Endothelial cell of umbilical vein (primary cell): Measurements from ENCODE around the gene EIF4A3. TPM values are rescaled to one million over a fixed set of nuclear protein-coding genes. Genes with fewer than 3 reads are reported as not detected.

Experiments
- BruUV-seq: library from RNA; stranded (reverse); fragments of 400-500 nt; replicated peaks from 2 replicates; lab custom pipeline; 2021; lab: Mats Ljungman, UMichigan
- CTCF ChIA-PET: fragments of 300-600, 350-600 bp; sonication (Branson Sonifier 250); formaldehyde crosslinking; loops from one replicate; lab custom pipeline; 2021; ENCODE audit warnings: antibody characterized with exemption, inconsistent platforms; lab: Charles Lee
- POLR2A ChIA-PET: fragments of 300-600, 350-600 bp; sonication (Branson Sonifier 250); formaldehyde crosslinking; loops from one replicate; lab custom pipeline; 2021; ENCODE audit warnings: antibody characterized with exemption, inconsistent platforms; lab: Charles Lee
- DNase-seq: peaks from one replicate; pipeline ENCODE4 v3.0.0-alpha.2; 2011; ENCODE audit warnings: low read depth, low spot score
- FAIRE-seq: peaks from 2 replicates; lab custom pipeline; 2011; peaks lifted over from hg19 to GRCh38; lab: Jason Lieb, UNC
- H2AFZ ChIP-seq: 2 replicates; pipeline ENCODE4 v1.6.0; 2012; ENCODE audit warnings: low read depth, low read length, control low read depth, inconsistent platforms
- H3K27ac ChIP-seq: 2 replicates; pipeline ENCODE4 v1.5.1; 2011; ENCODE audit warnings: low read depth, mild to moderate bottlenecking, control low read depth, low read length, moderate library complexity; ENCODE audit not compliant: insufficient read depth
- H3K27me3 ChIP-seq, 2 experiments: 2 replicates each; pipeline versions ENCODE4 v1.6.0 to v1.6.1; 2011; ENCODE audit warnings: low read length in 2 of 2, mixed read lengths in 1 of 2; ENCODE audit not compliant: control insufficient read depth in 2 of 2, insufficient read depth in 2 of 2
- H3K36me3 ChIP-seq, 2 experiments: 2 replicates in 1 of 2; 3 replicates in 1 of 2; pipeline ENCODE4 v1.5.1; 2011; ENCODE audit warnings: low read length in 2 of 2, mild to moderate bottlenecking in 1 of 2, moderate library complexity in 1 of 2; ENCODE audit not compliant: control insufficient read depth in 2 of 2, insufficient read depth in 2 of 2; ENCODE audit errors: extremely low read depth in 1 of 2
- H3K4me1 ChIP-seq: 3 replicates; pipeline ENCODE4 v1.5.1; 2011; ENCODE audit warnings: mild to moderate bottlenecking, low read length; ENCODE audit not compliant: control insufficient read depth, insufficient read depth; ENCODE audit errors: extremely low read depth
- H3K4me2 ChIP-seq: 2 replicates; pipeline ENCODE4 v1.6.1; 2011; ENCODE audit warnings: low read length, control low read depth, mixed read lengths; ENCODE audit not compliant: insufficient read depth
- H3K4me3 ChIP-seq, 3 experiments: fragments of 200-600 bp in 1 of 3; sonication (generic), shearing (Covaris generic) in 1 of 3; replicated peaks in 1 of 3; 2 replicates each; pipeline ENCODE4 v1.5.1; 2011 to 2016; ENCODE audit warnings: control low read depth in 3 of 3, low read length in 3 of 3, mild to moderate bottlenecking in 2 of 3, inconsistent platforms in 1 of 3, low read depth in 1 of 3, moderate library complexity in 1 of 3; ENCODE audit not compliant: insufficient read depth in 1 of 3
- H3K79me2 ChIP-seq: 2 replicates; pipeline ENCODE4 v1.6.0; 2012; ENCODE audit warnings: low read length, inconsistent platforms; ENCODE audit not compliant: control insufficient read depth, insufficient read depth
- H3K9ac ChIP-seq: replicated peaks from 2 replicates; pipeline ENCODE3; 2011; ENCODE audit warnings: low read length, control low read depth; ENCODE audit not compliant: insufficient read depth; ENCODE audit errors: extremely low read depth
- H3K9me1 ChIP-seq: replicated peaks from 3 replicates; pipeline ENCODE4 v1.6.0; 2011; ENCODE audit warnings: mild to moderate bottlenecking, low read length; ENCODE audit not compliant: control insufficient read depth, insufficient read depth; ENCODE audit errors: extremely low read depth
- H3K9me3 ChIP-seq: replicated peaks from 2 replicates; pipeline ENCODE4 v1.5.1; 2012; ENCODE audit warnings: low read length, inconsistent platforms; ENCODE audit not compliant: control insufficient read depth, insufficient read depth
- H4K20me1 ChIP-seq: replicated peaks from 2 replicates; pipeline ENCODE3; 2011; ENCODE audit warnings: mild to moderate bottlenecking, low read length; ENCODE audit not compliant: control insufficient read depth, insufficient read depth; ENCODE audit errors: extremely low read depth
- CTCF ChIP-seq, 2 donors: IDR thresholded peaks; 1 replicate in 1 of 2; 2 replicates in 1 of 2; pipeline ENCODE4 v1.5.1; 2011; ENCODE audit warnings: low read length in 2 of 2, mild to moderate bottlenecking in 2 of 2, moderate library complexity in 2 of 2, control low read depth in 1 of 2, inconsistent platforms in 1 of 2, low read depth in 1 of 2; ENCODE audit not compliant: insufficient read depth in 1 of 2; ENCODE audit errors: extremely low read depth in 1 of 2
- EZH2 ChIP-seq: IDR thresholded peaks from 2 replicates; pipeline ENCODE4 v1.6.1; 2012; ENCODE audit warnings: borderline replicate concordance, low read depth, mild to moderate bottlenecking, moderate library complexity, low read length, inconsistent platforms; ENCODE audit not compliant: severe bottlenecking
- FOS ChIP-seq: IDR thresholded peaks from 2 replicates; pipeline ENCODE4 v1.6.1; 2011; ENCODE audit warnings: mild to moderate bottlenecking, low read length, moderate library complexity, borderline replicate concordance; ENCODE audit not compliant: insufficient read depth
- GATA2 ChIP-seq: IDR thresholded peaks from 2 replicates; pipeline ENCODE4 v1.7.0; 2011; ENCODE audit warnings: low read depth, mild to moderate bottlenecking, moderate library complexity, mixed read lengths, low read length; ENCODE audit not compliant: insufficient read length, insufficient read depth
- JUN ChIP-seq: IDR thresholded peaks from 2 replicates; pipeline ENCODE4 v1.6.1; 2011; ENCODE audit warnings: borderline replicate concordance, low read depth; ENCODE audit not compliant: insufficient read length, insufficient read depth
- MAX ChIP-seq: IDR thresholded peaks from 2 replicates; pipeline ENCODE4 v1.6.1; 2011; ENCODE audit not compliant: insufficient read depth, insufficient read length
- MYC ChIP-seq: IDR thresholded peaks from one replicate; pipeline ENCODE4 v1.6.1; 2011; ENCODE audit warnings: mild to moderate bottlenecking, low read depth, low read length
- POLR2A ChIP-seq: IDR thresholded peaks from 2 replicates; pipeline ENCODE4 v1.6.1; 2012; ENCODE audit warnings: low read depth, mild to moderate bottlenecking, control low read depth, low read length
- POLR2AphosphoS5 ChIP-seq: IDR thresholded peaks from 2 replicates; pipeline ENCODE4 v1.6.1; 2012; ENCODE audit warnings: low read depth, mild to moderate bottlenecking, control low read depth, low read length, moderate library complexity; ENCODE audit not compliant: insufficient read depth
- dilution Hi-C: fragments of 300-500 bp; cut with MboI; formaldehyde crosslinking; loops from one replicate; pipeline ENCODE4 v1.15.0; 2019; ENCODE audit warnings: low sequenced_read_pairs; ENCODE audit not compliant: extremely low pct_ligation_motif_present
- intact Hi-C: fragments of 100-400 bp; cut with micrococcal nuclease; formaldehyde crosslinking; loops from one replicate; pipeline ENCODE4 v1.10.0; 2022
- polyA plus RNA-seq, 4 experiments: library from polyadenylated mRNA; depleted of rRNA in 3 of 4; stranded (reverse) in 3 of 4; unstranded in 1 of 4; fragments of >200 nt; gene quantifications; 2 replicates each; pipeline versions ENCODE4 v1.2.1 to v1.2.3, GENCODE V29; 2011 to 2012; ENCODE audit warnings: missing spikeins in 1 of 4
- total RNA-seq: library from RNA; stranded (reverse); gene quantifications from 2 replicates; pipeline ENCODE4 v1.2.3, GENCODE V29; 2021

Gene EIF4A3
- total and polyA plus RNA-seq, 2 donors (not counting 3 experiments of a cell fraction or from before 2014, with no cell fraction given): 90.4 to 94.5 TPM

- Histone ChIP-seq H3K27ac (no peak overlapping the region), H3K9me3 (no peaks in the 10 kb centered on the region), H3K9ac (no peak overlapping the region), H3K4me2 (no peak overlapping the region), H2AFZ (no peak overlapping the region), H3K9me1 (no peaks in the 10 kb centered on the region), H3K27me3 (no peaks in the 10 kb centered on the region), H3K4me1 (peaks cover 5% of the 10 kb centered on the region), H4K20me1 (no peaks in the 10 kb centered on the region), H3K79me2 (no peaks in the 10 kb centered on the region), H3K4me3 (no peak overlapping the region), H3K36me3 (no peaks in the 10 kb centered on the region)
- intact Hi-C loops (loop anchor here (10.0 kb wide), 1 partner anchor 259 kb away; no protein-coding TSS in a partner anchor), dilution Hi-C loops (no loop called here)
- DNase-seq: no peak
- FAIRE-seq: no peak
- POLR2A ChIA-PET: no interaction called here
- no TSS peak for BruUV-seq
- TF ChIP-seq POLR2AphosphoS5 (no peak), POLR2A (no peak), MAX (no peak), JUN (no peak), EZH2 (no peak), FOS (no peak)
- CTCF ChIA-PET: interaction anchor here (1.5 kb wide), 1 partner anchor 18 kb away, joined by 4 read pairs; no protein-coding TSS in a partner anchor
Observed at GRCh38 chr17:80106176-80106575, 40.8 kb downstream of the EIF4A3 start.

- Histone ChIP-seq H3K4me2 (no peak overlapping the region), H3K27me3 (no peaks in the 10 kb centered on the region), H3K9me3 (no peaks in the 10 kb centered on the region), H4K20me1 (no peaks in the 10 kb centered on the region), H3K4me3 (no peak overlapping the region), H3K27ac (no peak overlapping the region), H3K4me1 (peaks cover 8% of the 10 kb centered on the region), H3K36me3 (no peaks in the 10 kb centered on the region), H3K79me2 (no peaks in the 10 kb centered on the region), H3K9ac (no peak overlapping the region), H2AFZ (no peak overlapping the region), H3K9me1 (no peaks in the 10 kb centered on the region)
- no TSS peak for BruUV-seq
- FAIRE-seq (no peak), DNase-seq (no peak)
- ChIA-PET CTCF (no interaction called here), POLR2A (no interaction called here)
- dilution Hi-C loops (no loop called here), intact Hi-C loops (loop anchor here (10.0 kb wide), 1 partner anchor 259 kb away; no protein-coding TSS in a partner anchor)
- TF ChIP-seq EZH2 (no peak), MYC (no peak), POLR2AphosphoS5 (no peak), POLR2A (no peak), FOS (no peak), JUN (no peak), GATA2 (no peak), CTCF (IDR thresholded peaks at IDR 0.05; ENCODE audit: extremely low read depth in 1 of 2, insufficient read depth in 1 of 2, low read depth in 1 of 2, low read length in 2 of 2) (no peak)
Observed at GRCh38 chr17:80105762-80106161, 41.2 kb downstream of the EIF4A3 start.
